ELR (cell line): ENCODE measurements around the gene ZSWIM7.

Experiments
- DNase-seq: peaks from one replicate; pipeline ENCODE4 v3.0.0-alpha.2; 2015; ENCODE audit warnings: low read depth

Gene ZSWIM7

GRCh38 chr17:15999141-15999973, at the start of gene ZSWIM7, which contains the start of gene TTC19:
ZSWIM7 (minus strand) TSS chr17:15999704; CDS start chr17:15999594, 110 bp downstream.
TTC19 (plus strand) TSS chr17:15999824; CDS start chr17:15999849, 25 bp downstream.
- DNase-seq, result peak; percentile 96

- DNase-seq, result no peak
Observed at GRCh38 chr17:16048811-16049449, 49.4 kb upstream of the ZSWIM7 start.

GRCh38 chr17:16046966-16047365, 47.5 kb upstream of the ZSWIM7 start:
- DNase-seq, result no peak

GRCh38 chr17:16044487-16044886, 45.0 kb upstream of the ZSWIM7 start:
- DNase-seq, result no peak

- DNase-seq, result peak; percentile 26
Observed at GRCh38 chr17:16040710-16041251, 41.3 kb upstream of the ZSWIM7 start.

GRCh38 chr17:16037636-16038035, 38.1 kb upstream of the ZSWIM7 start:
- peak; percentile 27 for DNase-seq

- DNase-seq, result no peak
Observed at GRCh38 chr17:16036261-16036660, 36.8 kb upstream of the ZSWIM7 start.

GRCh38 chr17:16033729-16034349, 34.3 kb upstream of the ZSWIM7 start:
- DNase-seq, result no peak

- DNase-seq, result peak; percentile 98
Observed at GRCh38 chr17:16027708-16028584, 28.4 kb upstream of the ZSWIM7 start.

GRCh38 chr17:16026895-16027294, 27.4 kb upstream of the ZSWIM7 start:
- no peak for DNase-seq

GRCh38 chr17:16025202-16025601, 25.7 kb upstream of the ZSWIM7 start:
- DNase-seq, result no peak

GRCh38 chr17:16023881-16024280, 24.4 kb upstream of the ZSWIM7 start:
- DNase-seq, result no peak

- DNase-seq, result no peak
Observed at GRCh38 chr17:16019347-16019746, 19.8 kb upstream of the ZSWIM7 start.

GRCh38 chr17:16013943-16014407, 14.5 kb upstream of the ZSWIM7 start:
- DNase-seq, result peak; percentile 90

GRCh38 chr17:16007439-16007838, 7.9 kb upstream of the ZSWIM7 start:
- DNase-seq, result no peak

GRCh38 chr17:16005636-16006035, 6.1 kb upstream of the ZSWIM7 start:
- DNase-seq, result no peak

GRCh38 chr17:16003841-16004240, 4.3 kb upstream of the ZSWIM7 start:
- DNase-seq, result no peak

- DNase-seq, result no peak
Observed at GRCh38 chr17:16002708-16003260, 3.3 kb upstream of the ZSWIM7 start.

GRCh38 chr17:16001226-16001897, 1.9 kb upstream of the ZSWIM7 start:
- DNase-seq, result peak; percentile 44
